GM18861 (cell line): ENCODE data around the gene AQP9.
"Not testable (repeated sequence)": the region's sequence is repeated elsewhere in the genome, so short reads cannot be mapped to it uniquely, and the experiment has no call there.

Experiments
- ATAC-seq: cut with Tn5 transposase; IDR thresholded peaks from one replicate; pipeline ENCODE4 v1.9.1; 2021; ENCODE audit not compliant: unreplicated experiment

AQP9 gene

DNA sequence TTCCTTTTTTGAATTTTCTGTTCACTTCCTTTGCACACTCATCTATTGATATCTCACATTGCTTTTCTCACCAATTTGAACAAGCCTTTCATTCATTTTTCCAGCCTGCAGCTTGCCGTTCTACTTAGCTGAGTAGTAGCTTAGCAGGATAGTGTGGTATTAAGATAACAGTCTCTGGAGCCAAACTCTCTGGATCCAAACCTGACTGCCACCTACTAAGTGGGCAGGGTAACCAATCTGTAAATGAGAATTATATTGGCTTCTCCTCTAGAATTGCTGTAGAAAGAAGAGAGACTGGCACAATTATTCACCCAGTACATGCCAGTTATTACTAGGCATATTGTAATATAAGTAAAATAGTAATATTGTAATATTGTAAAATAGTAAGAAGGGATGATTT lies 40.5 kb downstream of the AQP9 start:
- ATAC-seq: no peak

DNA sequence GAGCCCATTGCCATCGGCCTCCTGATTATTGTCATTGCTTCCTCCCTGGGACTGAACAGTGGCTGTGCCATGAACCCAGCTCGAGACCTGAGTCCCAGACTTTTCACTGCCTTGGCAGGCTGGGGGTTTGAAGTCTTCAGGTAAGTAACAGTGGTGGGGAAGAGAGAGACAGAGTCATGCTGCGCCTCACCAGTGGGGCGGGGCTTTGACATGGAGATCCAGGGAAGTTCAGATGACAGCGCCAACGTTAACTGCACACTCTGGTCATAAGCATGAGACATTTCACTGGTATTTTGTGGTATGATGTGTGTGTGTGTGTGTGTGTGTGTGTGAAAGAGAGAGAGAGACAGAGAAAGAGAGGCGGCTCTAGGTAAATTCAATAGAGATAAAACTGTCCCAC lies 41.0 kb downstream of the AQP9 start:
- ATAC-seq: no peak

DNA sequence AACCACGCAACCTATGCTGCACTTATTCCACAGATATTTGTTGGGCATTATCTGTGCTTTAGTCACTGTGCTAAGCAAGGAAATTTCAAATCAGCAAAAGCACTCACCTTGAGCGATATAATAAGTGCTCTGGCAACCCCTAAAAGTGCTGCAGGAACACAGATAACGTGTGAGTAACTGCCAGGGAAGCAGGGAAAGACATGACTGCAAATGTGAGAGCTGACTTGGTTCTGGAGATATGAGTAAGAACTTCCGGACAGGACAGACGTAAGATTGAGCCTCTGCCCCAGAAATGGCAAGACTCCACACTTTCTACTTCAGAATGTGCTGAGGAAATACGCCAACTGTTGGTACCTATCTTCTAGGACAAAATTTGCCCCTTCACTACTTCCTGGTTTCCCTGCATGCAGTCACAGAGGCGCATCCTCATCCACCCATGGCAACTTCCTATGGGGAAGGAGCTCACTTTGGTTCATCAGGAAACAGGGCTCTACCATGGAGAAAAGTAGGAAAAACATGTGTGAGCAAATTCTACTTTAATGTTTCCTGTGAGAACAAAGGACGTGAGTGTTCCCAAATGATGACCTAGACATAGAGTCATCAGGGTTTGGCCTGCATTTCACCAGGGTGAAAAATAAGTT lies 41.7 kb downstream of the AQP9 start:
- ATAC-seq: no peak

GRCh38 chr15:58182460-58183163 lies 44.4 kb downstream of the AQP9 start:
- no peak for ATAC-seq

DNA sequence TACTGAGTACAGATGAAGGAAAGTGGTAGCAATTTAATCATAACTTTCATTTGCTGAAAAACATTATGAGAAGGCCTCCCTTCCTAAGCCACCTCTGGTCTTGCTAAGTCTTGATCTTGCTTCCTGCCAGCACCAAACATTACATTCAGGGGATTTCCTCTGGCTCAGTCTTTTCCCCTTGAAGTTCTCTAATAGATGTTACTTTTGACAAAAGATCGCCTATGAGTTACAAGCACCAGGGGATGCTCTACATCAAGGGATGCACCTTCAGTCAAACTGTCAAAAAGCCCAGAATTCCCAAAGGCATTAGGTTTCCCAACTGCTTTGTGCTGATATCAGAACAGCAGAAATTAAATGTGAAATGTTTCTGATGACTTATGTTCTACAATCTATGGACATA lies 47.3 kb downstream of the AQP9 start:
- no peak for ATAC-seq

GRCh38 chr15:58189148-58189811 lies 51.1 kb downstream of the AQP9 start:
- ATAC-seq: no peak

- no peak for ATAC-seq
Measured at GRCh38 chr15:58190419-58190818, 52.2 kb downstream of the AQP9 start.

- ATAC-seq: not testable (repeated sequence)
Measured at GRCh38 chr15:58193636-58194035, 55.5 kb downstream of the AQP9 start.

- no peak for ATAC-seq
Measured at GRCh38 chr15:58200739-58201138, 62.6 kb downstream of the AQP9 start.

GRCh38 chr15:58201516-58201915 lies 63.3 kb downstream of the AQP9 start:
- no peak for ATAC-seq

GRCh38 chr15:58203537-58203936 lies 65.4 kb downstream of the AQP9 start:
- no peak for ATAC-seq

GRCh38 chr15:58206151-58206550 lies 68.0 kb downstream of the AQP9 start:
- ATAC-seq: no peak

DNA sequence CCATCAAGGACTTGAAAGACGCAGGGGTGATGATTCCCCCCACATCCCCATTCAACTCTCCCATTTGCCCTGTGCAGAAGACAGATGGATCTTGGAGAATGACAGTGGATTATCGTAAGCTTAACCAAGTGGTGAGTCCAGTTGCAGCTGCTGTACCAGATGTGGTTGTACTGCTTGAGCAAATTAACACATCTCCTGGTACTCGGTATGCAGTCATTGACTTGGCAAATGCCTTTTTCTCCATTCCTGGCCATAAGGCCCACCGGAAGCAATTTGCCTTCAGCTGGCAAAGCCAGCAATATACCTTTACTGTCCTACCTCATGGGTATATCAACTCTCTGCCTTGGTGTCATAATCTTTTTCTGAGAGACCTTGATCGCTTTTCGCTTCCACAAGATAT lies 70.0 kb downstream of the AQP9 start:
- ATAC-seq: not testable (repeated sequence)

GRCh38 chr15:58209007-58209481 lies 70.9 kb downstream of the AQP9 start:
- not testable (repeated sequence) for ATAC-seq

DNA sequence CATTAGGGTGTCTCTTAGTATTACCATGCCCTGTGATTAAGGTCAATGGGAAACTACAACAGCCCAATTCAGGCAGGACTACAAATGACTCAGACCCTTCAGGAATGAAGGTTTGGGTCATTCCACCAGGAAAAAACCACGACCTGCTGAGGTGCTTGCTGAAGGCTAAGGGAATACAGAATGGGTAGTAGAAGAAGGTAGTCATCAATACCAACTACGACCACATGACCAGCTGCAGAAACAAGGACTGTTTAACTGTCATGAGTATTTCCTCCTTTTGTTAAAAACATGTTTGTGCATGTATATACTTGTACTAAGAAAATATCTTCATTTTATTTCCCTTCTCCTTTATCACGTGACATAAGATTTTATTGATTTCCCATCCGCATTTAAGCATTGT lies 71.8 kb downstream of the AQP9 start:
- not testable (repeated sequence) for ATAC-seq

- no peak for ATAC-seq
Measured at GRCh38 chr15:58212909-58213526, 74.8 kb downstream of the AQP9 start.

DNA sequence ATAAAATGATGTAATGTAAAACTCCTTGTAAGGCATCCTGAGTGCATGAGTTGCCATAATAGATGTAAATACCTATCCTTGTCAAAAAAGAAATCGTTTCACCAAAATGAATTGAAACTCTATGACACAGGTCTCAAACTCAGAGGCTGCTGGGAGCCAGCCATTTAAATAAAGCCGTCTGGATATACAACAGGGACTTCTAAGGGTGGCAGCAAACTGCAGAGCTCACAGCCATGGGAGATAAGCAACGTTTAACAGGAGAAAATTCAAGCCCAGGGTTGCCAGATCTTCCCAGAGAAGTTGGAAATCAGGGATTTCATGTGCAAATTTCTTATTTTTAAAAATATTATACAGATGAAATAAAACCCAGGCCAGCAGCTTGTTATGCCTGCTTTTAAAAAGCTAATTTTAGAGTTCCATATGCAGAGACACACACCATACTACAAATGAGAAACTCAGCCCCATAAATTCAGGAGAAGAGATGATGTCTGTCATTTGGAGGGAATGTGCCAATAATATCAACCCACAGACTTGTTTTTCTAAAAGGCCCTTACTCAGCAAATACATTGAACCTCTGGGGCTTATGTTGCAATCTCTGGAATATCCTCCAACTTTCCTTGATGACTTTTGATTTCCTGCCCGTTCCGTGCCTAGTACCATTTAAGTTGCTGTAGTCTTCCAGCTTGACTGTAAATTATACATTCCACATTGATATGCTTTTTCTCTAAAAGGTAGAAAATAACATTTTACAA lies 75.6 kb downstream of the AQP9 start:
- ATAC-seq: no peak

- no peak for ATAC-seq
Measured at GRCh38 chr15:58214591-58215340, 76.6 kb downstream of the AQP9 start.

DNA sequence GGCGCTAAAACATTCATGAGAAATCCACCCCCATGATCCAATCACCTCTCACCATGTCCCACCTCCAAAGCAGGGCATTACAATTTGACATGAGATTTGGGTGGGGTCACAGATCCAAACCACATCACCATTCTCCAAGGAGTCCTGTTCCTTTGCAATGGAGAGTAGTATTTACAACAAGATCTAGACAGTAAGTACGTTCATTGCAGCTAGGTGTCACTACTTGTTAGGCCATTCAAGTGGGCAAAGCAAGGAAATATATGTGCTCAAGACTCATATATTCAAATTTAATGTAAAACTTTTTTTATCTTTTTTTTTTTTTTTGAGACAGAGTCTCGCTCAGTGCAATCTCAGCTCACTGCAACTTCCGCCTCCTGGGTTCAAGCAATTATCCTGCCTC lies 79.3 kb downstream of the AQP9 start:
- no peak for ATAC-seq

GRCh38 chr15:58221591-58222241 lies 83.5 kb downstream of the AQP9 start:
- no peak for ATAC-seq
